Measurements from ENCODE around the gene PEA15. TPM values are rescaled to one million over a fixed set of nuclear protein-coding genes. Genes with fewer than 3 reads are reported as not detected.
A peak's percentile ranks its signal among the peaks of the same experiment; 100 is the strongest.

The PEA15 gene
- total RNA-seq, 2 donors from 2014 or later, result 33.0 to 48.3 TPM

GRCh38 chr1:160208557-160209320 is 3.6 kb downstream of the PEA15 start:
- Histone ChIP-seq H3K36me3 (peaks cover 6% of the 10 kb centered on the region), H3K9ac (ENCODE audit: low read depth in 2 of 2, low read length in 2 of 2) (no peak overlapping the region), H3K9me3 (no peaks in the 10 kb centered on the region), H3K27me3 (no peaks in the 10 kb centered on the region), H3K27ac (peak overlapping the region; percentile 17), H3K4me1 (no peaks in the 10 kb centered on the region), H3K4me3 (no peak overlapping the region)
- no peak for TF ChIP-seq CTCF (IDR thresholded peaks at IDR 0.05)
- intact Hi-C loops (cut with DNase I), result no loop called here
- DNase-seq, result no peak

GRCh38 chr1:160209321-160210046 is 4.3 kb downstream of the PEA15 start:
- Histone ChIP-seq H3K27ac (no peak overlapping the region), H3K36me3 (peaks cover 6% of the 10 kb centered on the region), H3K4me3 (no peak overlapping the region), H3K9ac (ENCODE audit: low read depth in 2 of 2, low read length in 2 of 2) (no peak overlapping the region), H3K27me3 (no peaks in the 10 kb centered on the region), H3K9me3 (no peaks in the 10 kb centered on the region), H3K4me1 (no peaks in the 10 kb centered on the region)
- no peak for DNase-seq
- intact Hi-C loops (cut with DNase I), result no loop called here
- no peak for TF ChIP-seq CTCF (IDR thresholded peaks at IDR 0.05)

GRCh38 chr1:160210561-160210960 is 5.4 kb downstream of the PEA15 start:
- Histone ChIP-seq H3K4me3 (no peak overlapping the region), H3K36me3 (peaks cover 10% of the 10 kb centered on the region), H3K9ac (ENCODE audit: low read depth in 2 of 2, low read length in 2 of 2) (no peak overlapping the region), H3K9me3 (no peaks in the 10 kb centered on the region), H3K4me1 (no peaks in the 10 kb centered on the region), H3K27me3 (no peaks in the 10 kb centered on the region), H3K27ac (no peak overlapping the region)
- TF ChIP-seq CTCF (IDR thresholded peaks at IDR 0.05), result no peak
- intact Hi-C loops (cut with DNase I), result no loop called here
- DNase-seq, result no peak

- Histone ChIP-seq H3K27me3 (no peaks in the 10 kb centered on the region), H3K27ac (no peak overlapping the region), H3K4me3 (no peak overlapping the region), H3K9ac (ENCODE audit: low read depth in 2 of 2, low read length in 2 of 2) (no peak overlapping the region), H3K9me3 (no peaks in the 10 kb centered on the region), H3K4me1 (no peaks in the 10 kb centered on the region), H3K36me3 (peaks cover 12% of the 10 kb centered on the region)
- no peak for TF ChIP-seq CTCF (IDR thresholded peaks at IDR 0.05)
- intact Hi-C loops (cut with DNase I), result no loop called here
- DNase-seq, result no peak
Measured at GRCh38 chr1:160211046-160211790, 6.0 kb downstream of the PEA15 start.

GRCh38 chr1:160214481-160215140 is 9.4 kb downstream of the PEA15 start:
- Histone ChIP-seq H3K9me3 (no peaks in the 10 kb centered on the region), H3K27me3 (no peaks in the 10 kb centered on the region), H3K4me3 (no peak overlapping the region), H3K9ac (ENCODE audit: low read depth in 2 of 2, low read length in 2 of 2) (no peak overlapping the region), H3K4me1 (no peaks in the 10 kb centered on the region), H3K27ac (no peak overlapping the region), H3K36me3 (peaks cover 12% of the 10 kb centered on the region)
- TF ChIP-seq CTCF (IDR thresholded peaks at IDR 0.05), result no peak
- intact Hi-C loops (cut with DNase I), result no loop called here
- DNase-seq, result peak; percentile 47

All from colonic mucosa (tissue), 4 donors.